Measurements from ENCODE around the gene MAPK11.

MAPK11 gene

DNA sequence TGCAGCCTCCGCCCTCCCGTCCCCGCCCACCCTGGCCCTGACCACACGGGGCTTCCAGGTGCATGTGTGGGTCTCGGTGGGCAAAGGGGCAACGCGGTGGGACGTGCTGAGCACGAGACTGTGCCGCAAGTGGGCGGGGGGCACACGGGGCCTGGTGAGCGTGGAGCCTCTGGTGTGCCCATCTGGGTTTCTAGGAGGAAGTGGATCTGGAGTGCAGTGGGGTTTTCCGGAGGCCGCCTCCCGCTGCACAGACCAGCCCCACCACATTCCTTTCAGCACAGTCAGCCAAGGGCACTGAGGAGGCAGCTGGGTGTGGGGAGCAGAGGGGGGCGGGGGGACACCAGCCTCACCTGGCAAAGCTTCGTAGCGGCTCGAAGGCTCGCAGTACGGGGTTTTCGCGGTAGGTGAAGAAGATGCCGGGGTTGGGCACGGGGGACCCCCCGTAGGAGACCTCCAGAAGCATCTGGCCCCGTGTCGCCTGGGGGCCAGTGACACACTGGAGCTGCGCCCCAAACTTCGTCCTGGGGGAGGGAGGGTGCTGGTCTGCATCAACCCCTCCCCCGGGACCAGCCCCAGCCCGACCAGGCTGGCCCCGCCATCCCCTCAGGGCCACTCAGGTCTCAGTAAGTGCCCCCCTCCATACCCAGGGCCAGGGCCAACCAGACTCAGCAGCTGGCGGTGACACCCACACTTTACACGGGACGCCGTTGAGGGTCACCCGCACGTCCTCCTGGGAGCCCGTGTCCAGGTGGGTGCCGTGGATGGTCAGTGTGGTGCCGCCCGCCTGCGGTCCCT lies 12.4 kb upstream of the MAPK11 start:
- peak; percentile 66 for DNase-seq
- Histone ChIP-seq H3K4me3 (ENCODE audit: low read depth, low read length) (no peak overlapping the region), H3K27ac (peak overlapping the region; percentile 2), H3K27me3 (replicated peaks) (no peaks in the 10 kb centered on the region), H3K36me3 (replicated peaks) (peaks cover 71% of the 10 kb centered on the region)
- in situ Hi-C loops (cut with HindIII; ENCODE audit: low pct_ligation_motif_present, low sequenced_read_pairs): no loop called here
- TF ChIP-seq, protein P1, sequence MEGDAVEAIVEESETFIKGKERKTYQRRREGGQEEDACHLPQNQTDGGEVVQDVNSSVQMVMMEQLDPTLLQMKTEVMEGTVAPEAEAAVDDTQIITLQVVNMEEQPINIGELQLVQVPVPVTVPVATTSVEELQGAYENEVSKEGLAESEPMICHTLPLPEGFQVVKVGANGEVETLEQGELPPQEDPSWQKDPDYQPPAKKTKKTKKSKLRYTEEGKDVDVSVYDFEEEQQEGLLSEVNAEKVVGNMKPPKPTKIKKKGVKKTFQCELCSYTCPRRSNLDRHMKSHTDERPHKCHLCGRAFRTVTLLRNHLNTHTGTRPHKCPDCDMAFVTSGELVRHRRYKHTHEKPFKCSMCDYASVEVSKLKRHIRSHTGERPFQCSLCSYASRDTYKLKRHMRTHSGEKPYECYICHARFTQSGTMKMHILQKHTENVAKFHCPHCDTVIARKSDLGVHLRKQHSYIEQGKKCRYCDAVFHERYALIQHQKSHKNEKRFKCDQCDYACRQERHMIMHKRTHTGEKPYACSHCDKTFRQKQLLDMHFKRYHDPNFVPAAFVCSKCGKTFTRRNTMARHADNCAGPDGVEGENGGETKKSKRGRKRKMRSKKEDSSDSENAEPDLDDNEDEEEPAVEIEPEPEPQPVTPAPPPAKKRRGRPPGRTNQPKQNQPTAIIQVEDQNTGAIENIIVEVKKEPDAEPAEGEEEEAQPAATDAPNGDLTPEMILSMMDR (IDR thresholded peaks at IDR 0.05; ENCODE audit: low read depth, low read length, missing control alignments): no peak

DNA sequence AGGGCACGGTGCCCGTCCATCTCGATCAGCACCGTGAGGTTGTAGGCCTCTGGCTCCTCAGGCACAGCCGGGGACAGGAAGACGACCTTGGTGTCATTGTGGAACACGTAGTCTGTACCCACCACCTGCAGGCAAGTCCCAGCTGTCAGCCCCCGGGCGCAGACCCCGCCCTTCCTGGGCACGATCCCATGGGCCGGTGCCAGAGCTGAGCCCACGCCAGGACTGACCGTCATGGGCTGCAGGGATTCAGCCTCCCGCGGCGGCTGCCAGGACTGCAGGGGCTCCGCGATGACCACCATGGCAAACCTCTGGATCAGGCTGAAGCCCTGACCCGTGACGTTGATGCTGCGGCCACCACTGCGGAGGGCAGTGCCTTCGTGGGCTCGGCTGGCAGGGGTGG lies 11.8 kb upstream of the MAPK11 start:
- TF ChIP-seq, protein P1 (IDR thresholded peaks at IDR 0.05; ENCODE audit: low read depth, low read length, missing control alignments): no peak
- peaks cover 69% of the 10 kb centered on the region for H3K36me3 ChIP-seq (replicated peaks)
- DNase-seq: no peak
- H3K27ac ChIP-seq: peak overlapping the region; percentile 2
- no peak overlapping the region for H3K4me3 ChIP-seq (ENCODE audit: low read depth, low read length)
- no peaks in the 10 kb centered on the region for H3K27me3 ChIP-seq (replicated peaks)
- in situ Hi-C loops (cut with HindIII; ENCODE audit: low pct_ligation_motif_present, low sequenced_read_pairs): no loop called here

DNA sequence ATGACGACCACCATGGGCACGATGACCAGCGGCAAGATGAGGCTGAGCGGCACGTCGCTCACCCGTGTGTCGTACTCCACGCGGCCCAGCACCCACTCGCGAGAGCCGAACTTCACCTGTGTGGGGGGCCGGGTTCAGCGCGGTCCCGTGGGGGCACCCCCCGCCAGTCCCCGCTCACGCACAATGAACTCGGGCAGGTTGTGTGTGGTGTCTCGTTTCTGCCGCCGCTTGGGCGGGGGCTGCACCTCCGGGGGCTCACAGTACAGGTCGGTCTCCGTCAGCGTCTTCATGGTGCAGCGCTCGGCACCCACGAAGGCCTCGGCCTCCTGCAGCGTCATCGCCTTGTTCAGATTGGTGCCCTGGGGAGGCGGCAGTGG lies 11.2 kb upstream of the MAPK11 start:
- TF ChIP-seq, protein P1 (IDR thresholded peaks at IDR 0.05; ENCODE audit: low read depth, low read length, missing control alignments): no peak
- peaks cover 65% of the 10 kb centered on the region for H3K36me3 ChIP-seq (replicated peaks)
- H3K27me3 ChIP-seq (replicated peaks): no peaks in the 10 kb centered on the region
- H3K4me3 ChIP-seq (ENCODE audit: low read depth, low read length): no peak overlapping the region
- DNase-seq: no peak
- no peak overlapping the region for H3K27ac ChIP-seq
- in situ Hi-C loops (cut with HindIII; ENCODE audit: low pct_ligation_motif_present, low sequenced_read_pairs): no loop called here

DNA sequence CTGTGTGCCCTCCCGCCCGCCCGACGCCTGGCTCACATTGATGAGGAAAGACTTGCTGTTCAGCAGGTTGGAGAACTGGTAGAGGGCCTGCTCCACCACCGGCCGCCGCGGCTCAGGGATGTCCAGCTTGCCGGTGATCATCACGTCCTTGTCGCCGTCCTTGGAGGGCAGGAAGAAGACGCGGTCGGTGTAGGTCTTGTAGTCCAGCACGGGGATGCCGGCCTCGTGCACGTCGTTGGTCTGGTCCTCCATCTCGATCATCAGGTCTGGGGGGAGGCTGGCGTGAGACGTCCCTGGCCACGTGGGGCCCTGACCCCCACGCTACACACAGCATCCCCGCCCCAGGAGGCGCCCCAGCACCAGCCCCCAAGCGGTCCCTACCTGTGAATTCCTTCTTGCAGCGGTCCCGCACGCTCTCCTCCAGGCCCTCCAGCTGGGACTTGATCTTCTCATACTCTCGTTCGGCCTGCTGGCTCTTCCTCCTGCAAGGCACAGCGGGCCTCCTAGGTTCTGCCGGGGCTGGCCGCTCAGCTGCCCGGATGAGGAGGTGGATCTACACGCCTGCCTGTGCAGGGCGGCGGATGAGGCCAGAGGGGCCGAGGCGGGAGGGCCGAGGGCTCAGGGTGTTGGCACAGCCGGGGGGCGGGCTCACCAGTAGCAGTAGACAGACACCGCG lies 10.7 kb upstream of the MAPK11 start:
- TF ChIP-seq, protein P1 (IDR thresholded peaks at IDR 0.05; ENCODE audit: low read depth, low read length, missing control alignments): no peak
- DNase-seq: no peak
- no peak overlapping the region for H3K4me3 ChIP-seq (ENCODE audit: low read depth, low read length)
- H3K27ac ChIP-seq: no peak overlapping the region
- in situ Hi-C loops (cut with HindIII; ENCODE audit: low pct_ligation_motif_present, low sequenced_read_pairs): no loop called here
- H3K36me3 ChIP-seq (replicated peaks): peaks cover 63% of the 10 kb centered on the region
- H3K27me3 ChIP-seq (replicated peaks): no peaks in the 10 kb centered on the region

DNA sequence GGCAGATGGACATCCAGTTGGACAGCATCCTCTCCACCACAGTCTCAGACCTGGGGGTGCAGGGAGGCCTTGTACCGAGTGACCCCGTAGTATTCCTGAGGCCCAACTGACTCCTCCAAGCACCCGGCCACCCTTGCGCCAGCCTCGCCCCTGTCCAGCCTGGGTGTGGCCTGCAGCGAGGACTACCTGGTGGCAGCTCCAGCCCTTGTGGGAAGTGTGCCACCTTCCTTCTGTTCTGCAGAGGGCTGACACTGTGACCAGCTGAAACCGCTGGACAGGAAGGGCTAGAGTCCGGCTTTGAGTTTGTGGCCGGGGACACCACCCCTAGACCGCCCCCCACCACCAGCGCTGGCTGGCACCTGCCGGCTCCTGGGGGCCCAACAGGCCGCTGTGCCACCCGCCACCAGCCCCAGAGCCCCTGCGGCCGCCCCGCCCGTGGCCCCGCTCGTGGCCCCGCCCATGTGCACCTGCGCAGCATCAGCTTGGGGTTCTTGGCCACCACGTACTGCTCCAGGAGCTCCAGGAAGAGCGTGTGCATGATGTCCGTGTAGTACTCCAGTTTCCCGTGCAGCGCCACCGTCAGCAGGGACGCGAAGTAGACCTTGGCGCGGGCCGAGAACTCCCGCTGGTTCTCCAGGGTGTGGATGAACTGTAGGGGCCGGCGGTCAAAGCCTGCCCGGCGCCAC lies 10.0 kb upstream of the MAPK11 start:
- TF ChIP-seq, protein P1 (IDR thresholded peaks at IDR 0.05; ENCODE audit: low read depth, low read length, missing control alignments): no peak
- Histone ChIP-seq H3K27ac (no peak overlapping the region), H3K4me3 (ENCODE audit: low read depth, low read length) (no peak overlapping the region), H3K36me3 (replicated peaks) (peaks cover 68% of the 10 kb centered on the region), H3K27me3 (replicated peaks) (no peaks in the 10 kb centered on the region)
- DNase-seq: no peak
- in situ Hi-C loops (cut with HindIII; ENCODE audit: low pct_ligation_motif_present, low sequenced_read_pairs): no loop called here

All from brain microvascular endothelial cell (primary cell).